ENCODE results near the gene SORL1.

DNA sequence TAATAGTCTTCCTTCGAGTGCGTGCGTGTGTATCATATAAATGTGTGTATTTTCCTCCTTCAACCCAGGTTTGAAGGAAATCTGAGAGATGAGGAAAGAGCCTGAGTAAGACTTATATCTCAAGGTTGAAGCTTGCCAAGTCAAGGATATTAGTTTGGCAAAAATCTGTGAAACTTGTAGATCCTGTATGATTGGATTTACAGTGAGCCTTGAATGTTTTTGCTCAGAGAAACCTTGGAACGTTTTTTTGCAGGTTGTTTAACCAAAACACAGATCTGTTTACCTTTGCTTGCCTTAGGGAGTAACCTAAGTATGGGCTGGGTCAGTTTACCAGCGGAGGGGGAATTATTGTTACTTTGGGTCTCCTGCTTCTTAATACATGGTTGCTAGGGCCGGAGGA, 36.5 kb downstream of the SORL1 start:
- TF ChIP-seq, protein P1, sequence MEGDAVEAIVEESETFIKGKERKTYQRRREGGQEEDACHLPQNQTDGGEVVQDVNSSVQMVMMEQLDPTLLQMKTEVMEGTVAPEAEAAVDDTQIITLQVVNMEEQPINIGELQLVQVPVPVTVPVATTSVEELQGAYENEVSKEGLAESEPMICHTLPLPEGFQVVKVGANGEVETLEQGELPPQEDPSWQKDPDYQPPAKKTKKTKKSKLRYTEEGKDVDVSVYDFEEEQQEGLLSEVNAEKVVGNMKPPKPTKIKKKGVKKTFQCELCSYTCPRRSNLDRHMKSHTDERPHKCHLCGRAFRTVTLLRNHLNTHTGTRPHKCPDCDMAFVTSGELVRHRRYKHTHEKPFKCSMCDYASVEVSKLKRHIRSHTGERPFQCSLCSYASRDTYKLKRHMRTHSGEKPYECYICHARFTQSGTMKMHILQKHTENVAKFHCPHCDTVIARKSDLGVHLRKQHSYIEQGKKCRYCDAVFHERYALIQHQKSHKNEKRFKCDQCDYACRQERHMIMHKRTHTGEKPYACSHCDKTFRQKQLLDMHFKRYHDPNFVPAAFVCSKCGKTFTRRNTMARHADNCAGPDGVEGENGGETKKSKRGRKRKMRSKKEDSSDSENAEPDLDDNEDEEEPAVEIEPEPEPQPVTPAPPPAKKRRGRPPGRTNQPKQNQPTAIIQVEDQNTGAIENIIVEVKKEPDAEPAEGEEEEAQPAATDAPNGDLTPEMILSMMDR (IDR thresholded peaks at IDR 0.05), result no peak
- no peak for TF ChIP-seq POLR2AphosphoS5 (IDR thresholded peaks at IDR 0.05; ENCODE audit: insufficient read depth in 1 of 2, low read depth in 1 of 2)
- no peak for TF ChIP-seq POLR2A (IDR thresholded peaks at IDR 0.05)
